Stimulated activated CD8-positive, alpha-beta memory T cell treated with anti-CD3 and anti-CD28 coated beads, Interleukin-15, amount 100 ng/mL, for 24 hours (primary cell): Measurements from ENCODE around the gene SCNN1B.
"Not testable (repeated sequence)": the region's sequence is repeated elsewhere in the genome, so short reads cannot be mapped to it uniquely, and the experiment has no call there.

Source experiments
- DNase-seq: peaks from one replicate; pipeline ENCODE4 v3.0.0-alpha.2; 2020; ENCODE audit warnings: low read depth

The SCNN1B gene

GRCh38 chr16:23381702-23382101 is 79.6 kb downstream of the SCNN1B start:
- not testable (repeated sequence) for DNase-seq

DNA sequence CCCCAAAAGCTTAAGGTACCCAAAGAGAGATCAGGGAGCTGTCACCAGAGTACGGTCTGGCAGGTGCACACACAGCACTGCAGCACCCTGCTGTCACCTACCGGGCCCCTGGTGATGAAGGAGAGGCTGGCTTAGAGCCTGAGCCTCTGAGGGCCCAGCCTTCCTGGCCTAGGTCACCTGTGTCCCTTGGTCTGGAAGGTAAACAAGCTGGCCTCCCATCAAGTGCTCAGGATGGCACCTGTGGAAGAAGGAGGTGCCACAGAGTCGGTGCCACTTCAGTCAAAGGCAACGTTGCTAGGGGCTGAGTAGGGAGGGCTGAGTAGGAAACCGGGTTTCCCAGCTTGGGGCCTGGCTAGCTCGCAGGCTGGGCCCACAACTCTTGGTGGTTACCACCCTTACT is 80.2 kb downstream of the SCNN1B start:
- no peak for DNase-seq

DNA sequence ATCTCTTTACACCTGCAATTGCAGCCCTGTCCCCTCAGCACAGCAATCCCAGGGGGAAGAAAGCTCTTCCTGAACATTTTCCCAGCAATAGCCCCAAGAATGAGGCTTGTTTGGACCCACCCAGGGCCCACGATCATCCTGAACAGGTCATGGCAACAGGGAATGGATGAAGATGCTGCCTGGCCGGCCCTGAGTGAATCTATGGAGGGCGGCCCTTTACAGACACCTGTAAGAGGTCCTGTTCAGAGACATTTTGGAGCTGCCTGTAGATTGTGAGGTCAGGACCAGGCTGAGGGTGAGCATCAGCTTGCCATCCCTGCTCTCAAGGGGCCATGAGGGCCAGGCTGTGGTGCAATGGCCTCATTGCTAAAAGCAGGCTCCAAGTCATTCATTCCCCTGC is 81.8 kb downstream of the SCNN1B start:
- DNase-seq = no peak

DNA sequence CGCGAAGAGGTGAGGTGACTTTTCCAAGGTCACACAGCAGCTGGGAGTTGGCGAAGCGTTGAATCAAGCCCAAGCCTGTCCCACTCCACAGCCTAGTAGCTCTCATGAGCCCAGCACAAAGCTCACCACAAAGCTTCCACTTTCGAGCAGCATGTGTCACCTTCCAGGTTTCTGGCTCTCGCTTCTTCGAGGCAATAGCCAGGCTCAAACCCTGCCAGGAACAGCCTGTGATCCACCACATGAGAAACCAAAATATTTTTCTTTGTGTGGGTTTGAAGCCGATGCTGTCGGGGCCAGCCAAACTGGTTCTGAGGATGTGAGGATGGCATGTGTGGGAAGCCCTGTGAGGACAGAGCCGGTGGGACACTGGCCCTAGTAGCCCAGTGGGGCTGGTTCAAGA is 82.8 kb downstream of the SCNN1B start:
- no peak for DNase-seq

DNA sequence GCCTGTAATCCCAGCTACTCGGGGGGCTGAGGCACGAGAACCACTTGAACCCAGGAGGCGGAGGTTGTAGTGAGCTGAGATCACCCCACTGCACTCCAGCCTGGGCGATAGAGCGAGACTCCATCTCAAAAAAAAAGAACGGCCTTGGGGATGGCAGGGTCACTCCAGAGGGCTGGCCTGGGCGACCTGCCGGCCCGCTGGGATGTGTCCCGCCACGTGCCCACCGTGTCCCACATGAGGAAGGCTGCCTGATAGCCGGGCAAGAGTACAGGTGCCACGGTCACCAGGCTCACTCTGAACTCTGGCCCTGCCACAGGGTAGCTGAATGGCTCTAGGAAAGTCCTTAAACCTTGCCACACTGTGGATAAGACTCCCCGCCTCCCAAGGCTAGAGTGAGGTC is 83.3 kb downstream of the SCNN1B start:
- no peak for DNase-seq

DNA sequence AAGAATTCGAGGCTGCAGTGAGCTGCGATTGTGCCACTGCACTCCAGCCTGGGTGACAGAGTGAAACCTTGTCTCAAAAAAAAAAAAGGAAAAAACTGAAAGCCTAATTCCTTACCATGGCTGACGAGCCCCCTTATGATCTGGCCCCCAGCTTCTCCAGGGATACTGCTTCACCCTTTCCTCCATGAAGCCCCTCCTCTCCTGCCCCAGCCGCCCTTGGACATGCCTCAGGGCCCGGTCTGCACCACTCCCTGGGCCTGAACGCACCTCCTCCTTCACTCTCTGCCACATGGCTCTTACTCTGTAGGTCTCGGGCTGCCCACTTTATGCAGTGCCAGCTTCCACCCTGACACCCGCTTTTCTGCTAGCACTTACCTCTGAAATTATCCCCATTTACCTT is 85.6 kb downstream of the SCNN1B start:
- DNase-seq = no peak

GRCh38 chr16:23388786-23389185 is 86.7 kb downstream of the SCNN1B start:
- DNase-seq = no peak

- DNase-seq = no peak
Observed at GRCh38 chr16:23389201-23389600, 87.1 kb downstream of the SCNN1B start.

DNA sequence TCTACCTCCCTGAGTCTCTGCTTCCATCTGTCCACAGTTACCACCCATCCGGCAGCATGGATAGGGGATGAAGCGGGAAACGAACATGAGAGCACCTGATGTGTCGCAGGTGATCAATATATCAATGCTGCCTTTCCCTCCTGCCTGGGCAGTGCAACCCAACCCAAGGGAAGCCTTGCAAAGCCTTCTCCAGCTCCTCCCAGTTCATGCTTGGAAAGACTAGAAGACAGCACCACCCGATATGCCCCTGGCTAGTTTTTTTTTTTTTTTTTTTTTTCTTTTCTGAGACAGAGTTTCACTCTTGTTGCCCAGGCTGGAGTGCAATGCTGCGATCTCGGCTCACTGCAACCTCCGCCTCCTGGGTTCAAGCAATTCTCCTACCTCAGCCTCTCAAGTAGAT is 87.8 kb downstream of the SCNN1B start:
- not testable (repeated sequence) for DNase-seq

DNA sequence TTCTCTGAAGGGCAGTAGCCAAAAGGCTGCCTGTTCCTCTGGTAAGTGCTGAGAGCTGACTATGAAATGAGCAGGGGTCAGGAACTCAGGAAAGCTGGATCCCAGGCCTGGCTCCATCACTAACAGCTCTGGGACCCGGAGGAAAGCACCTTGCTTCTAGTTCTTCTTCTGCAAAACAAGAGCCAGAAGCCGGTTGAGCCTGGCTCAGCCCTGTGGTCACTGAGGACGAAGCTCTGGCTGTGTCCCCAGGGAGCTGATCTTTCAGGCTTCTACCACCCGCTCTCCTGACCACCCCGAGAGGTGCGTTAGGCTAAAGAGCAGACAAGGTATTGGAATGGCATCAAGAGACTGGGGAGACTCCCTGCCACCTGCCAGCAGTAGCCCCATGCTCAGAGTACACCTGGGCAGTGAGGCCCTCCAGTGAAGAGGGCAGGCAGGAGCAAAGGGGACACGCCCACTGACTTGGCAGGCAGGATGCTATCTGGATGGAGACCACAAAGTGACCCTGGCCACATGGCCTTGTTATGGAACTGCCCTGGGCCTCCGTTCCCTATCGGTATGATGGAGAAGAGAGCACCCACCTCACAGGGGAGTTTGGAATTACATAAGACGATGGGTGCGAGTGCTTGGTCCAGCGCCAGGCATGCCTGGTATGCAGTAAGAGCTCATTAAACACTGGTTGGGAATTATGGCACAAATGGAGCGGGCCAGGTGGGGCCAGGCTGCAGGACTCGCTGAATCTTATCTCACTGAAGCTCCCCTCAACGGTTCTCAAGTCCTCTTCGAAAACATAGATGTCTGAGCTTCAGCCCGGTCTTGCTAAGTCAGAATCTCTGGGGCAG is 89.5 kb downstream of the SCNN1B start:
- DNase-seq = no peak

GRCh38 chr16:23392223-23392600 is 90.1 kb downstream of the SCNN1B start:
- DNase-seq = no peak

- DNase-seq = no peak
Observed at GRCh38 chr16:23394141-23394831, 92.2 kb downstream of the SCNN1B start.

DNA sequence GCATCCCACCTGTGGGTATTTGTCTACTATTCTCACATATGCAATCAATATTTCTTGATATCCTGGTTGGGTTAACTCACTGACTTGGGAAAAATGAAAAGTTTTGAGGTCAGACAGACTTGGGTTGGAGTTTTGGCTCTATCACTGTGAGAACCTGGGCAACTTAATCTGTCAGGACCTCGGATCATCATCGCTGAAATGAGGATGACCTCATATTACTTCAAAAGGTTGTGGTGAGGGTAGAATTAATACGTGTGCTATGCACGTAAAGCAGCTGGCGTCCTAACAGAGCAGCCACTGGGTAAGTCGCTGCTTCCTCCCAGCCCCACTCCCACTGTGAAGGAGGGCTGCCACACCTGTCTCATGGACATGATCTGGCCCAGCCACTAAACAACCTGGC is 93.6 kb downstream of the SCNN1B start:
- no peak for DNase-seq

- DNase-seq = no peak
Observed at GRCh38 chr16:23397464-23397863, 95.4 kb downstream of the SCNN1B start.

DNA sequence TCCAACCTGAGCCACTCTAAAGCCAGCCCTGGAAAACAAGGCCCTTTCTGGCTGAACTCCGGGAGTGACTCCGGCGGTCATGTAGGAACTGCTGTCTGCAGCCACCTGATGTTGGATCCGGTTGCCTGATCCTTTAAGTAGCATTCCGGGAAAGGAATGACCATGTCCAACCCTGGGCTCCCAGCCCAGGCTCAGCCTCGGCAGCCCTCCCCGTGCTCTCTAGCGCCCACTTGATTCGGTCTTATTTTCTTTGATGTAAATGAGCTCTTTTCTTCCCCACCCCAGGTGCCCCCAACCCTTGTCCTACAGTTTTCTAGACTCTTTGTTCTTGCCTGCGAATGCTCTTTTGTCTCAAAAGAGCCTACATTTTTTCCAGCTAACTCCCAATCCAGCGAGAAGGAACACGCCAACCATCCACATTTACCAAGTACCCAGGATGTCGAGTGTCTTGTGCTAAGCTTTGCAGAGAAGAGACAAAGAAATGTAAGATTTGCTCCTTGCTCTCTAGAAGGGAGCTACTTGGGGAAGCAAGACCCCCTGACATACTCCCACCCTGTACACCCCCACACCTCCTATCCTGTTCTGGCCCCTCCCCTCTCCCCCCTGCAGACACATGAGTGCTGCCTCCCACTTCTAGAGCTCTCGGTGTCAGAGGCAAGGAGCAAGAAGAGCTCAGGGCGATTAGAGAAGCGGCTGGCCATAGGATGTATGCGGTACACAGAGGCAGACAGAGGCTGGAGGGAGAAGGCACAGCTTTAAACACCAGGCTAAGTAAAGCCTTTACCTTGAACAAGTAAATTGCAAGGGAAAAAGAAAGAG is 97.1 kb downstream of the SCNN1B start:
- no peak for DNase-seq

GRCh38 chr16:23400447-23400846 is 98.3 kb downstream of the SCNN1B start:
- not testable (repeated sequence) for DNase-seq

GRCh38 chr16:23401139-23401538 is 99.0 kb downstream of the SCNN1B start:
- DNase-seq = no peak

GRCh38 chr16:23402100-23402499 is 100.0 kb downstream of the SCNN1B start:
- no peak for DNase-seq

DNA sequence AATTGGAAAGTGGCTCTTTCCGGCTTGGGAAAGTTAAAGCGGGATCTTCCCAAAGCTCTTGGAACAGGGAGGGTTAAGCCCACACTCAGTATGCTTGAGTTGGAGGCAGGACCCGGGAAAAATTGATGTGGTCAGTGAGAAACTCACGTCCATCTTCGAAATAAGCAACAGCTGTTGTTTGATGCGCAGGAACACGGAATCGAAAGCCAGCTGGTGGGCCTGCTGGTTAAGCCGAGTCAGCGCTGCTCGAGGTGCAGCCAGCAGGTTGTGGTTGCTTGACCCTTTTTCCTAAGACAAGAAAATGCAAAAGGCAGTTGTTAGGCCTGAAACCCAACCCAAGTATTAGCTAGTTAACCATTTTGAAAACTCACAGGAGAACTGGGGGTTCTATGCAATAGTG is 101.4 kb downstream of the SCNN1B start:
- DNase-seq = no peak

GRCh38 chr16:23406024-23406423 is 103.9 kb downstream of the SCNN1B start:
- DNase-seq = no peak

DNA sequence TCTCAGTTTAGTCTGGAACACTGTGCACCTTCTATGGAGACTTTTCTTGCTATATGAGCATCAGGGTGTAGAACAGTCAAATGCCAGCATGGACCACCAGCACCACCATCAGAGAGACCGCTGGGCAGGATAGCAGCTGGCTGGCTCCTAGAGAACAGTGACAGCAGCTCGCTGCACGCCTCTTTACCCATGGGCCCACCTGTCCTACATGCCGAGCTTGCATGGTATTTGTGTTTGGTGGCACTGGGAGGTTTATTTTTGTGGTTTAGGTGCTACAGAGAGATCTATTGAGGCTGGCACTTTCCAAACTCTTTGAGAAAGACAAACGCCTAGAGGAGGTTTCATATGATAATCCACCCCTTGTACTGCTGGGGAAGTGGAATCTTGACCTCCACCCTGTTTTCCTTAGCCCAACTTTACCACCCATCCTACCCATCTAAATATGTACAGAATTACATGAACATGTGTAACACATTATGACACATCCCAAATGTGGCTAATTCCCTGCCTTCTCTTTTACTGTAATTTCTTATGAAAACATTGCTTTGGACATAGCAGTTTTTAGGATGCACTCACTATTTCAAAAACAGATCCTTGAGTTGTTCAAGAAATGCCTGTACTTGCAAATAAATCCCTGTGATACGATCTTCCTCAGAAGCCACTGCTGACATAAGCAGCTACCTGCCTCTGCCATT is 104.6 kb downstream of the SCNN1B start:
- no peak for DNase-seq
